ENCODE measurements around the gene HEATR5B.
"Not testable (repeated sequence)": the region's sequence is repeated elsewhere in the genome, so short reads cannot be mapped to it uniquely, and the experiment has no call there.

The HEATR5B gene

GRCh38 chr2:36981911-36982310 lies 102.3 kb downstream of the HEATR5B start:
- DNase-seq (ENCODE audit: low spot score): no peak

GRCh38 chr2:36979007-36979406 lies 105.2 kb downstream of the HEATR5B start:
- not testable (repeated sequence) for DNase-seq (ENCODE audit: low spot score)

- DNase-seq (ENCODE audit: low spot score): no peak
Observed at GRCh38 chr2:36976065-36976464, 108.1 kb downstream of the HEATR5B start.

- no peak for DNase-seq (ENCODE audit: low spot score)
Observed at GRCh38 chr2:36975306-36975705, 108.9 kb downstream of the HEATR5B start.

GRCh38 chr2:36973320-36973719 lies 110.9 kb downstream of the HEATR5B start:
- DNase-seq (ENCODE audit: low spot score): no peak

GRCh38 chr2:36971990-36972389 lies 112.2 kb downstream of the HEATR5B start:
- DNase-seq (ENCODE audit: low spot score): no peak

GRCh38 chr2:36967236-36967876 lies 116.8 kb downstream of the HEATR5B start:
- DNase-seq (ENCODE audit: low spot score): no peak

- DNase-seq (ENCODE audit: low spot score): peak; percentile 99
Observed at GRCh38 chr2:36966370-36967235, 117.6 kb downstream of the HEATR5B start, which contains the start of gene STRN. STRN (minus strand) TSS chr2:36966536; CDS start chr2:36966463, 73 bp downstream.

- peak; percentile 39 for DNase-seq (ENCODE audit: low spot score)
Observed at GRCh38 chr2:36965751-36966369, 118.3 kb downstream of the HEATR5B start.

- peak; percentile 3 for DNase-seq (ENCODE audit: low spot score)
Observed at GRCh38 chr2:36965206-36965605, 119.0 kb downstream of the HEATR5B start.

- peak; percentile 3 for DNase-seq (ENCODE audit: low spot score)
Observed at GRCh38 chr2:36964496-36965058, 119.6 kb downstream of the HEATR5B start.

- no peak for DNase-seq (ENCODE audit: low spot score)
Observed at GRCh38 chr2:36963734-36964133, 120.4 kb downstream of the HEATR5B start.

GRCh38 chr2:36963106-36963505 lies 121.1 kb downstream of the HEATR5B start:
- DNase-seq (ENCODE audit: low spot score): no peak

- no peak for DNase-seq (ENCODE audit: low spot score)
Observed at GRCh38 chr2:36960773-36961172, 123.4 kb downstream of the HEATR5B start.

- peak; percentile 2 for DNase-seq (ENCODE audit: low spot score)
Observed at GRCh38 chr2:36960005-36960675, 124.0 kb downstream of the HEATR5B start.

- no peak for DNase-seq (ENCODE audit: low spot score)
Observed at GRCh38 chr2:36954977-36955607, 129.1 kb downstream of the HEATR5B start.

GRCh38 chr2:36952748-36953197 lies 131.4 kb downstream of the HEATR5B start:
- no peak for DNase-seq (ENCODE audit: low spot score)

- peak; percentile 15 for DNase-seq (ENCODE audit: low spot score)
Observed at GRCh38 chr2:36951574-36951973, 132.6 kb downstream of the HEATR5B start.

- no peak for DNase-seq (ENCODE audit: low spot score)
Observed at GRCh38 chr2:36951027-36951518, 133.1 kb downstream of the HEATR5B start.

- no peak for DNase-seq (ENCODE audit: low spot score)
Observed at GRCh38 chr2:36949845-36950244, 134.3 kb downstream of the HEATR5B start.

- DNase-seq (ENCODE audit: low spot score): not testable (repeated sequence)
Observed at GRCh38 chr2:36945240-36945639, 138.9 kb downstream of the HEATR5B start.

All from AG08396 (cell line).